Esophagus squamous epithelium (tissue), 4 donors: Measurements from ENCODE around the gene FCHSD2.

Experiments
- POLR2A ChIP-seq, 4 donors: fragments of 450-650 bp; IDR thresholded peaks; one replicate each; pipeline ENCODE4 v1.6.1; 2017; ENCODE audit warnings: antibody characterized with exemption in 4 of 4, mild to moderate bottlenecking in 4 of 4, moderate library complexity in 3 of 4
- TF ChIP-seq, protein P1 (sequence below), 6 experiments: fragments of 450-650 bp in 4 of 6; fragments of 200-600 bp in 2 of 6; sonication (generic) in 2 of 6; IDR thresholded peaks; one replicate each; pipeline ENCODE4 v1.5.1; 2016 to 2019; ENCODE audit warnings: antibody characterized with exemption in 6 of 6, mild to moderate bottlenecking in 4 of 6, moderate library complexity in 4 of 6

DNA sequence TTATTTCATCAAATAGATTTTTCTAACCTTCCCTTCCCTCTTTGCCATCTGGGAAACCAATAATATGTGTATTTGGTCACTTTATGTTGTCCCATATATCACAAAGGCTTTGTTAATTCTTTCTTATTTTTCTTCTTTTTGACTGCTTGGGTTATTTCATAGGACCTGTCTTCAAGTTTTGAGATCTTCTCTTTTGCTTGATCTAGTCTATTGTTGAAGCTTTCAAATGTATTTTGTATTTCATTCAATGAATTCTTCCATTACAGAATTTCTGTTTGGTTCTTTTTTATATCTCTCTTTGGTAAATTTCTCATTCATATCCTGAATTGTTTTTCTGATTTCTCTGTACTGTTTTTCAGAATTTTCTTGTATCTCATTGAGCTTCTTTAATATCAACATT is 132.1 kb downstream of the FCHSD2 start:
- no peak for TF ChIP-seq POLR2A (IDR thresholded peaks at IDR 0.05)
- TF ChIP-seq, protein P1, sequence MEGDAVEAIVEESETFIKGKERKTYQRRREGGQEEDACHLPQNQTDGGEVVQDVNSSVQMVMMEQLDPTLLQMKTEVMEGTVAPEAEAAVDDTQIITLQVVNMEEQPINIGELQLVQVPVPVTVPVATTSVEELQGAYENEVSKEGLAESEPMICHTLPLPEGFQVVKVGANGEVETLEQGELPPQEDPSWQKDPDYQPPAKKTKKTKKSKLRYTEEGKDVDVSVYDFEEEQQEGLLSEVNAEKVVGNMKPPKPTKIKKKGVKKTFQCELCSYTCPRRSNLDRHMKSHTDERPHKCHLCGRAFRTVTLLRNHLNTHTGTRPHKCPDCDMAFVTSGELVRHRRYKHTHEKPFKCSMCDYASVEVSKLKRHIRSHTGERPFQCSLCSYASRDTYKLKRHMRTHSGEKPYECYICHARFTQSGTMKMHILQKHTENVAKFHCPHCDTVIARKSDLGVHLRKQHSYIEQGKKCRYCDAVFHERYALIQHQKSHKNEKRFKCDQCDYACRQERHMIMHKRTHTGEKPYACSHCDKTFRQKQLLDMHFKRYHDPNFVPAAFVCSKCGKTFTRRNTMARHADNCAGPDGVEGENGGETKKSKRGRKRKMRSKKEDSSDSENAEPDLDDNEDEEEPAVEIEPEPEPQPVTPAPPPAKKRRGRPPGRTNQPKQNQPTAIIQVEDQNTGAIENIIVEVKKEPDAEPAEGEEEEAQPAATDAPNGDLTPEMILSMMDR (IDR thresholded peaks at IDR 0.05): no peak
